IMR-90 (cell line): ENCODE results near the gene DCAF6. TPM values are rescaled to one million over a fixed set of nuclear protein-coding genes. Genes with fewer than 3 reads are reported as not detected.
"Not testable (repeated sequence)": the region's sequence is repeated elsewhere in the genome, so short reads cannot be mapped to it uniquely, and the experiment has no call there.

Source experiments
- ATAC-seq: fragments of 200-7000 bp; cut with Tn5 transposase; 2 replicates; pipeline ENCODE4 v1.9.1; 2020; ENCODE audit warnings: low read depth, mild to moderate bottlenecking, moderate library complexity
- BruUV-seq: library from RNA; stranded (reverse); fragments of 400-500 nt; replicated peaks from 2 replicates; lab custom pipeline; 2021; lab: Mats Ljungman, UMichigan
- CTCF ChIA-PET: fragments of 300-600 bp; formaldehyde crosslinking; extraction: SDS; loops from one replicate; lab custom pipeline; 2021; ENCODE audit warnings: antibody characterized with exemption; lab: Yijun Ruan, JAX
- POLR2A ChIA-PET: fragments of 300-600 bp; sonication (Branson Sonifier 250); formaldehyde crosslinking; loops from one replicate; lab custom pipeline; 2022; ENCODE audit warnings: antibody characterized with exemption; ENCODE audit not compliant: unreplicated experiment; lab: Charles Lee
- DNase-seq: peaks from one replicate; pipeline ENCODE4 v3.0.0; 2013
- H2AFZ ChIP-seq: replicated peaks from 2 replicates; pipeline ENCODE3; 2013; ENCODE audit warnings: low read length, mild to moderate bottlenecking; ENCODE audit not compliant: poor library complexity
- H2AK5ac ChIP-seq: 2 replicates; pipeline ENCODE4 v1.6.1; 2013; ENCODE audit warnings: low read depth, low read length, inconsistent platforms
- H2AK9ac ChIP-seq: replicated peaks from 2 replicates; pipeline ENCODE3; 2013; ENCODE audit warnings: mild to moderate bottlenecking, low read depth, low read length, moderate library complexity; ENCODE audit not compliant: poor library complexity
- H2BK120ac ChIP-seq: 2 replicates; pipeline ENCODE4 v1.6.1; 2013; ENCODE audit warnings: low read depth, low read length, inconsistent platforms
- H2BK15ac ChIP-seq: 3 replicates; pipeline ENCODE4 v1.6.1; 2013; ENCODE audit warnings: low read depth, low read length, inconsistent platforms
- H2BK20ac ChIP-seq: 2 replicates; pipeline ENCODE4 v1.6.1; 2013; ENCODE audit warnings: low read depth, mild to moderate bottlenecking, inconsistent platforms, low read length, moderate library complexity
- H2BK5ac ChIP-seq: 2 replicates; pipeline ENCODE4 v1.6.1; 2013; ENCODE audit warnings: mild to moderate bottlenecking, low read depth, low read length, inconsistent platforms; ENCODE audit not compliant: poor library complexity, severe bottlenecking
- H3K14ac ChIP-seq: replicated peaks from 2 replicates; pipeline ENCODE4 v1.6.1; 2013; ENCODE audit warnings: low read depth, low read length, inconsistent platforms
- H3K18ac ChIP-seq: 2 replicates; pipeline ENCODE4 v1.6.1; 2013; ENCODE audit warnings: low read depth, low read length, control low read depth
- H3K23ac ChIP-seq: 2 replicates; pipeline ENCODE4 v1.6.1; 2013; ENCODE audit warnings: low read depth, low read length, inconsistent platforms
- H3K27ac ChIP-seq: 2 replicates; pipeline ENCODE4 v1.5.1; 2013; ENCODE audit warnings: mild to moderate bottlenecking, control low read depth, low read length; ENCODE audit not compliant: insufficient read depth
- H3K27me3 ChIP-seq: 2 replicates; pipeline ENCODE4 v1.6.1; 2013; ENCODE audit warnings: low read length; ENCODE audit not compliant: control insufficient read depth, insufficient read depth
- H3K36me3 ChIP-seq: 2 replicates; pipeline ENCODE4 v1.6.1; 2013; ENCODE audit warnings: low read length, mixed read lengths; ENCODE audit not compliant: control insufficient read depth, insufficient read depth
- H3K4ac ChIP-seq: 2 replicates; pipeline ENCODE4 v1.6.1; 2013; ENCODE audit warnings: low read depth, low read length, inconsistent platforms
- H3K4me1 ChIP-seq: 2 replicates; pipeline ENCODE4 v1.6.1; 2013; ENCODE audit warnings: low read length, mixed read lengths; ENCODE audit not compliant: control insufficient read depth, insufficient read depth
- H3K4me2 ChIP-seq: 2 replicates; pipeline ENCODE4 v1.6.1; 2013; ENCODE audit warnings: low read depth, mild to moderate bottlenecking, control low read depth, low read length, moderate library complexity
- H3K4me3 ChIP-seq: 2 replicates; pipeline ENCODE4 v1.5.1; 2013; ENCODE audit warnings: low read depth, mild to moderate bottlenecking, control low read depth, low read length, moderate library complexity; ENCODE audit not compliant: insufficient read depth
- H3K56ac ChIP-seq: 2 replicates; pipeline ENCODE4 v1.6.1; 2013; ENCODE audit warnings: low read length, inconsistent platforms; ENCODE audit not compliant: insufficient read depth; ENCODE audit errors: extremely low read depth
- H3K79me1 ChIP-seq, 2 experiments: 2 replicates each; pipeline ENCODE4 v1.6.1; 2013; ENCODE audit warnings: low read length in 2 of 2, inconsistent platforms in 1 of 2, low read depth in 1 of 2
- H3K9ac ChIP-seq: 2 replicates; pipeline ENCODE4 v1.6.1; 2013; ENCODE audit warnings: low read depth, low read length, control low read depth
- H3K9me1 ChIP-seq: 2 replicates; pipeline ENCODE4 v1.6.1; 2013; ENCODE audit warnings: low read length, inconsistent platforms; ENCODE audit not compliant: insufficient read depth
- H3K9me3 ChIP-seq: 2 replicates; pipeline ENCODE4 v1.6.1; 2013; ENCODE audit warnings: low read length; ENCODE audit not compliant: control insufficient read depth, insufficient read depth
- H4K20me1 ChIP-seq: 2 replicates; pipeline ENCODE4 v1.6.1; 2013; ENCODE audit warnings: low read length, inconsistent platforms; ENCODE audit not compliant: insufficient read depth
- H4K5ac ChIP-seq: 2 replicates; pipeline ENCODE4 v1.6.1; 2013; ENCODE audit warnings: mild to moderate bottlenecking, low read depth, low read length, control low read depth
- H4K8ac ChIP-seq, 2 experiments: 2 replicates each; pipeline ENCODE4 v1.6.1; 2013; ENCODE audit warnings: low read depth in 2 of 2, low read length in 2 of 2, control low read depth in 1 of 2, inconsistent platforms in 1 of 2
- H4K91ac ChIP-seq: 2 replicates; pipeline ENCODE4 v1.6.1; 2013; ENCODE audit warnings: low read depth, low read length, inconsistent platforms; ENCODE audit not compliant: insufficient read depth
- whole genome bisulfite sequencing, 2 experiments: methylation state at CpG; one replicate each; pipeline versions ENCODE4 v1.1.5 to v1.1.7; 2013; ENCODE audit warnings: missing lambda C conversion rate in 2 of 2; ENCODE audit not compliant: insufficient read length in 1 of 2; ENCODE audit errors: extremely low coverage in 2 of 2; 5-methylcytosine and 5-hydroxymethylcytosine counted together
- dilution Hi-C: fragments of 300-500 bp; cut with HindIII; formaldehyde crosslinking; loops from one replicate; pipeline ENCODE4 v1.14.3; 2018; ENCODE audit warnings: low sequenced_read_pairs; ENCODE audit not compliant: unreplicated experiment
- in situ Hi-C: fragments of 300-500 bp; cut with MboI; formaldehyde crosslinking; loops from 3 replicates; pipeline ENCODE4 v1.14.3; 2019; ENCODE audit warnings: low sequenced_read_pairs, inconsistent platforms, mixed read lengths
- intact Hi-C: fragments of 100-400 bp; cut with micrococcal nuclease; formaldehyde crosslinking; loops from 2 replicates; pipeline ENCODE4 v1.10.0; 2022
- polyA plus RNA-seq, 3 experiments: library from polyadenylated mRNA; depleted of rRNA; stranded (reverse); fragments of >200 nt; gene quantifications; 2 replicates each; pipeline ENCODE4 v1.2.3, GENCODE V29; 2012; ENCODE audit warnings: low replicate concordance in 1 of 3
- total RNA-seq: library from RNA; depleted of rRNA; stranded (reverse); fragments of >200 nt; gene quantifications from 2 replicates; pipeline ENCODE4 v1.2.3, GENCODE V29; 2012

DCAF6 gene
- total and polyA plus RNA-seq, 2 of the 4 experiments (the other 2 are of a cell fraction) = 60.4 to 88.7 TPM

GRCh38 chr1:167928919-167929318 is 7.6 kb upstream of the DCAF6 start:
- no CpG with 5 or more reads among the region's 9 CpGs for WGBS, 2 experiments
- intact Hi-C loops, H2AFZ ChIP-seq, CTCF ChIA-PET, in situ Hi-C loops, H4K20me1 ChIP-seq, H3K4me3 ChIP-seq, H2AK9ac ChIP-seq, H3K23ac ChIP-seq, dilution Hi-C loops, H3K4ac ChIP-seq, H3K18ac ChIP-seq, H2BK120ac ChIP-seq, H3K4me2 ChIP-seq, H2BK20ac ChIP-seq, H3K27me3 ChIP-seq, BruUV-seq, H4K91ac ChIP-seq, H3K27ac ChIP-seq, H3K36me3 ChIP-seq, H4K5ac ChIP-seq, POLR2A ChIA-PET, H2BK15ac ChIP-seq, H3K9me3 ChIP-seq, DNase-seq, H3K14ac ChIP-seq, H3K9ac ChIP-seq, H3K9me1 ChIP-seq, H4K8ac ChIP-seq, H3K4me1 ChIP-seq, H2AK5ac ChIP-seq, ATAC-seq, H3K56ac ChIP-seq, H2BK5ac ChIP-seq: not testable (repeated sequence)
- H3K79me1 ChIP-seq = peaks cover 8 to 35% of the 10 kb centered on the region in 2 experiments; a peak in 2 of 4 replicates
